ENCODE measurements around the gene RFX2. TPM values are rescaled to one million over a fixed set of nuclear protein-coding genes. Genes with fewer than 3 reads are reported as not detected.

Gene RFX2
- total RNA-seq, 1 experiment from 2014 or later, result 4.6 TPM

- H3K27ac Mint-ChIP-seq, result no peak overlapping the region
- peaks cover 14% of the 10 kb centered on the region; the same call in 1 of the 2 replicates for H3K36me3 Mint-ChIP-seq
- no peak for ATAC-seq
- no peaks in the 10 kb centered on the region for H3K9me3 Mint-ChIP-seq
- CTCF ChIA-PET, result interaction anchor here (1.2 to 2.4 kb wide), 3 partner anchors 16 to 168 kb away, joined by 3 to 6 read pairs (median 5); no protein-coding TSS in a partner anchor
- no peak for TF ChIP-seq ZNF263 (CRISPR knock-in tag; IDR thresholded peaks at IDR 0.05; ENCODE audit: low read depth)
- TF ChIP-seq ARID4B (CRISPR knock-in tag; IDR thresholded peaks at IDR 0.05; ENCODE audit: borderline replicate concordance), result no peak
- no peak for TF ChIP-seq HMGXB4 (CRISPR knock-in tag; IDR thresholded peaks at IDR 0.05)
- TF ChIP-seq CBFB (CRISPR knock-in tag; IDR thresholded peaks at IDR 0.05; ENCODE audit: low read depth), result no peak
- TF ChIP-seq ZNF138 (CRISPR knock-in tag; conservative IDR thresholded peaks at IDR 0.05), result no peak
- no peak for TF ChIP-seq NR2C2 (CRISPR knock-in tag; IDR thresholded peaks at IDR 0.05)
- TF ChIP-seq EMX1 (CRISPR knock-in tag; IDR thresholded peaks at IDR 0.05), result no peak
- no peak for TF ChIP-seq JUN (CRISPR knock-in tag; IDR thresholded peaks at IDR 0.05)
- TF ChIP-seq OVOL2 (CRISPR knock-in tag; IDR thresholded peaks at IDR 0.05; ENCODE audit: borderline replicate concordance), result no peak
- TF ChIP-seq ZMAT4 (CRISPR knock-in tag; IDR thresholded peaks at IDR 0.05), result no peak
- no peak for TF ChIP-seq AR (CRISPR knock-in tag; IDR thresholded peaks at IDR 0.05)
- TF ChIP-seq RORB (CRISPR knock-in tag; IDR thresholded peaks at IDR 0.05), result no peak
- TF ChIP-seq NFATC4 (CRISPR knock-in tag; IDR thresholded peaks at IDR 0.05), result no peak
- no peak for TF ChIP-seq FOXK1 (CRISPR knock-in tag; IDR thresholded peaks at IDR 0.05)
- no peak for TF ChIP-seq NR3C1 (CRISPR knock-in tag; conservative IDR thresholded peaks at IDR 0.05; ENCODE audit: low read depth)
- TF ChIP-seq MXD4 (CRISPR knock-in tag; IDR thresholded peaks at IDR 0.05; ENCODE audit: borderline replicate concordance), result no peak
- peaks cover 45% of the 10 kb centered on the region for H3K4me1 Mint-ChIP-seq
- DNase-seq (ENCODE audit: low spot score), result no peak
- H3K27me3 Mint-ChIP-seq (ENCODE audit: low read depth), result no peaks in the 10 kb centered on the region
- POLR2A ChIA-PET, result interaction anchor here (0.6 kb wide), 1 partner anchor 199 kb away, joined by 5 read pairs; no protein-coding TSS in a partner anchor
- H3K4me3 Mint-ChIP-seq, result no peak overlapping the region
Measured at GRCh38 chr19:5971714-5972354, 138.5 kb downstream of the RFX2 start.

GRCh38 chr19:5969476-5969875 lies 140.8 kb downstream of the RFX2 start:
- no peak for ATAC-seq
- peaks cover 11% of the 10 kb centered on the region; the same call in 1 of the 2 replicates for H3K36me3 Mint-ChIP-seq
- H3K27ac Mint-ChIP-seq, result peak overlapping the region; percentile 97
- no peak for DNase-seq (ENCODE audit: low spot score)
- ChIA-PET POLR2A (no interaction called here), CTCF (interaction anchor here (0.6 to 2.4 kb wide), 3 partner anchors 12 to 64 kb away, joined by 4 to 41 read pairs (median 6); no protein-coding TSS in a partner anchor)
- peaks cover 41% of the 10 kb centered on the region for H3K4me1 Mint-ChIP-seq
- H3K9me3 Mint-ChIP-seq, result no peaks in the 10 kb centered on the region
- no peak overlapping the region for H3K4me3 Mint-ChIP-seq
- H3K27me3 Mint-ChIP-seq (ENCODE audit: low read depth), result no peaks in the 10 kb centered on the region
- TF ChIP-seq IRF1 (CRISPR knock-in tag; IDR thresholded peaks at IDR 0.05) (no peak), MXD4 (CRISPR knock-in tag; IDR thresholded peaks at IDR 0.05; ENCODE audit: borderline replicate concordance) (no peak), ZNF232 (CRISPR knock-in tag; IDR thresholded peaks at IDR 0.05) (no peak), ETV6 (CRISPR knock-in tag; IDR thresholded peaks at IDR 0.05) (no peak), STAT6 (CRISPR knock-in tag; conservative IDR thresholded peaks at IDR 0.05; ENCODE audit: low read depth) (no peak)

Data from WTC11 (cell line).